ENCODE measurements around the gene ANAPC16.
A peak's percentile ranks its signal among the peaks of the same experiment; 100 is the strongest.
"Not testable (repeated sequence)": the region's sequence is repeated elsewhere in the genome, so short reads cannot be mapped to it uniquely, and the experiment has no call there.

ANAPC16 gene

GRCh38 chr10:72243822-72244437 is 28.1 kb downstream of the ANAPC16 start:
- DNase-seq (ENCODE audit: low read depth): no peak

- no peak for DNase-seq (ENCODE audit: low read depth)
Observed at GRCh38 chr10:72244573-72245038, 28.8 kb downstream of the ANAPC16 start.

- no peak for DNase-seq (ENCODE audit: low read depth)
Observed at GRCh38 chr10:72245949-72246525, 30.2 kb downstream of the ANAPC16 start.

GRCh38 chr10:72248468-72249151 is 32.8 kb downstream of the ANAPC16 start:
- DNase-seq (ENCODE audit: low read depth): peak; percentile 29

- DNase-seq (ENCODE audit: low read depth): not testable (repeated sequence)
Observed at GRCh38 chr10:72249176-72249862, 33.5 kb downstream of the ANAPC16 start.

- DNase-seq (ENCODE audit: low read depth): no peak
Observed at GRCh38 chr10:72250666-72251065, 34.9 kb downstream of the ANAPC16 start.

GRCh38 chr10:72251635-72252034 is 35.8 kb downstream of the ANAPC16 start:
- DNase-seq (ENCODE audit: low read depth): no peak

GRCh38 chr10:72252972-72253371 is 37.2 kb downstream of the ANAPC16 start:
- no peak for DNase-seq (ENCODE audit: low read depth)

- no peak for DNase-seq (ENCODE audit: low read depth)
Observed at GRCh38 chr10:72253578-72253977, 37.8 kb downstream of the ANAPC16 start.

- no peak for DNase-seq (ENCODE audit: low read depth)
Observed at GRCh38 chr10:72254813-72255568, 39.2 kb downstream of the ANAPC16 start.

- no peak for DNase-seq (ENCODE audit: low read depth)
Observed at GRCh38 chr10:72255977-72256729, 40.3 kb downstream of the ANAPC16 start.

- no peak for DNase-seq (ENCODE audit: low read depth)
Observed at GRCh38 chr10:72257051-72257892, 41.5 kb downstream of the ANAPC16 start.

GRCh38 chr10:72258617-72259016 is 42.8 kb downstream of the ANAPC16 start:
- no peak for DNase-seq (ENCODE audit: low read depth)

- no peak for DNase-seq (ENCODE audit: low read depth)
Observed at GRCh38 chr10:72259491-72260238, 43.9 kb downstream of the ANAPC16 start.

GRCh38 chr10:72260239-72260975 is 44.6 kb downstream of the ANAPC16 start:
- peak; percentile 77 for DNase-seq (ENCODE audit: low read depth)

GRCh38 chr10:72260976-72261783 is 45.4 kb downstream of the ANAPC16 start:
- no peak for DNase-seq (ENCODE audit: low read depth)

GRCh38 chr10:72261784-72262404 is 46.1 kb downstream of the ANAPC16 start:
- DNase-seq (ENCODE audit: low read depth): no peak

Data from stimulated activated CD8-positive, alpha-beta memory T cell treated with anti-CD3 and anti-CD28 coated beads, Interleukin-7, amount 100 ng/mL, for 24 hours (primary cell).